Stimulated activated memory B cell treated with anti-CD40 and anti-IgM and Interleukin-4, amounts not matched to agents 10 μg/mL and 1 μg/mL and 100 μg/mL, for 72 hours (primary cell): Measurements from ENCODE around the gene WDR90.

Source experiments
- ATAC-seq: fragments of 150-1000 bp; cut with Tn5 transposase; 2 replicates; pipeline ENCODE4 v1.10.0; 2021
- H3K27ac Mint-ChIP-seq: one replicate; pipeline ENCODE4 v1.8.0; 2022; ENCODE audit warnings: mild to moderate bottlenecking, mixed read lengths
- H3K27me3 Mint-ChIP-seq: one replicate; pipeline ENCODE4 v1.8.0; 2022; ENCODE audit warnings: mixed read lengths
- H3K36me3 Mint-ChIP-seq: one replicate; pipeline ENCODE4 v1.8.0; 2022; ENCODE audit warnings: mixed read lengths
- H3K4me1 Mint-ChIP-seq: one replicate; pipeline ENCODE4 v1.8.0; 2022; ENCODE audit warnings: mixed read lengths
- H3K4me3 Mint-ChIP-seq: one replicate; pipeline ENCODE4 v1.8.0; 2022; ENCODE audit warnings: mild to moderate bottlenecking, moderate library complexity, mixed read lengths
- H3K9me3 Mint-ChIP-seq: one replicate; pipeline ENCODE4 v1.8.0; 2022; ENCODE audit warnings: mixed read lengths

The WDR90 gene

GRCh38 chr16:692356-693108 is 43.4 kb downstream of the WDR90 start:
- no peak overlapping the region for H3K27ac Mint-ChIP-seq
- peaks cover 49% of the 10 kb centered on the region for H3K4me1 Mint-ChIP-seq
- no peak overlapping the region for H3K4me3 Mint-ChIP-seq
- H3K36me3 Mint-ChIP-seq, result no peaks in the 10 kb centered on the region
- peaks cover 5% of the 10 kb centered on the region for H3K9me3 Mint-ChIP-seq
- H3K27me3 Mint-ChIP-seq, result peaks cover 31% of the 10 kb centered on the region
- no peak for ATAC-seq

GRCh38 chr16:693364-693763 is 44.2 kb downstream of the WDR90 start:
- Mint-ChIP-seq H3K27me3 (peaks cover 34% of the 10 kb centered on the region), H3K9me3 (peaks cover 5% of the 10 kb centered on the region), H3K27ac (no peak overlapping the region), H3K36me3 (no peaks in the 10 kb centered on the region), H3K4me3 (peak overlapping the region; percentile 69), H3K4me1 (peaks cover 48% of the 10 kb centered on the region)
- ATAC-seq, result no peak

GRCh38 chr16:693766-694165 is 44.6 kb downstream of the WDR90 start:
- H3K4me1 Mint-ChIP-seq, result peaks cover 44% of the 10 kb centered on the region
- H3K9me3 Mint-ChIP-seq, result peaks cover 5% of the 10 kb centered on the region
- H3K27me3 Mint-ChIP-seq, result peaks cover 38% of the 10 kb centered on the region
- ATAC-seq, result peak; percentile 3
- no peak overlapping the region for H3K27ac Mint-ChIP-seq
- H3K4me3 Mint-ChIP-seq, result peak overlapping the region; percentile 69
- H3K36me3 Mint-ChIP-seq, result no peaks in the 10 kb centered on the region

- Mint-ChIP-seq H3K4me3 (peak overlapping the region; percentile 67), H3K27me3 (peaks cover 41% of the 10 kb centered on the region), H3K9me3 (peaks cover 5% of the 10 kb centered on the region), H3K27ac (no peak overlapping the region), H3K4me1 (peaks cover 41% of the 10 kb centered on the region), H3K36me3 (no peaks in the 10 kb centered on the region)
- ATAC-seq, result no peak
Observed at GRCh38 chr16:694187-694862, 45.2 kb downstream of the WDR90 start.

- Mint-ChIP-seq H3K27ac (no peak overlapping the region), H3K27me3 (peaks cover 41% of the 10 kb centered on the region), H3K4me3 (peak overlapping the region; percentile 38), H3K4me1 (peaks cover 39% of the 10 kb centered on the region), H3K9me3 (peaks cover 5% of the 10 kb centered on the region), H3K36me3 (no peaks in the 10 kb centered on the region)
- no peak for ATAC-seq
Observed at GRCh38 chr16:694863-695354, 45.7 kb downstream of the WDR90 start.

DNA sequence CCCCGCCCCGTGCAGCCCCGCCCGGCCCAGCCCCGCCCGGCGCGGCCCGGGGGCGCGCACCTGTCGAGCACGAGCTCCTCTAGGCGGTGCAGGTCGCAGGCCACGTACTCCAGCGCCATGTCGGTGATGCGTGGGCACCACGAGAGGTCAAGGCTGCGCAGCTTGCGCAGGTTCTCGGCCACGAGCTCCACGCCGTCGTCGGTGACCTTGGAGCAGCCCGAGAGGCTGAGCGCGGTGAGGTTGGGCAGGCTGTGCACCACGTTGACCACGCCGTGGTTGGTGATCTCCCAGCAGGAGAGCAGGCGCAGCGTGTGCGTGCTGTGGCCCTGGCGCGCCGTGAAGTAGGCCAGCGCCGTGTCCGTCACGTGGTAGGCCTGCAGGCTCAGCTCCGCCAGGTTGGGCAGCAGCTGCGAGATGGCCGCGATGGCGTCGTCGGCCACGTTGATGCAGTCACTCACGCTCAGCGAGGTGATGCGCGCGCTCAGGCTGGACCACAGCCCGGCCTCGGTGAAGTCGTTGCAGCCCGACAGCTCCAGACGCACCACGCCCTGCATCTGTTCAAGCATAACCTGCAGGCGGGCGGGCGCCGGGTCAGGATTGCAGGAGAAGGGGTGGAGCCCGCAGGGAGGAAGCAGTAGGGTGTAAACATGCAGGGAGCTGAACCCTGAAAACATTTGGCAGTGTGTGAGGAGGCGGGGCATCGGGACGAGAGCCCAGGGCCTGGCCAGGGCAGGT is 46.4 kb downstream of the WDR90 start:
- peaks cover 41% of the 10 kb centered on the region for H3K27me3 Mint-ChIP-seq
- H3K4me3 Mint-ChIP-seq, result peak overlapping the region; percentile 72
- no peaks in the 10 kb centered on the region for H3K36me3 Mint-ChIP-seq
- H3K4me1 Mint-ChIP-seq, result peaks cover 36% of the 10 kb centered on the region
- ATAC-seq, result peak; percentile 84
- H3K27ac Mint-ChIP-seq, result peak overlapping the region; percentile 44
- H3K9me3 Mint-ChIP-seq, result peaks cover 5% of the 10 kb centered on the region

- ATAC-seq, result no peak
- Mint-ChIP-seq H3K4me3 (no peak overlapping the region), H3K27me3 (peaks cover 63% of the 10 kb centered on the region), H3K4me1 (peaks cover 28% of the 10 kb centered on the region), H3K36me3 (no peaks in the 10 kb centered on the region), H3K27ac (no peak overlapping the region), H3K9me3 (no peaks in the 10 kb centered on the region)
Observed at GRCh38 chr16:698911-699671, 49.9 kb downstream of the WDR90 start.

- H3K4me1 Mint-ChIP-seq, result peaks cover 15% of the 10 kb centered on the region
Observed at GRCh38 chr16:700684-701584, 51.8 kb downstream of the WDR90 start.

DNA sequence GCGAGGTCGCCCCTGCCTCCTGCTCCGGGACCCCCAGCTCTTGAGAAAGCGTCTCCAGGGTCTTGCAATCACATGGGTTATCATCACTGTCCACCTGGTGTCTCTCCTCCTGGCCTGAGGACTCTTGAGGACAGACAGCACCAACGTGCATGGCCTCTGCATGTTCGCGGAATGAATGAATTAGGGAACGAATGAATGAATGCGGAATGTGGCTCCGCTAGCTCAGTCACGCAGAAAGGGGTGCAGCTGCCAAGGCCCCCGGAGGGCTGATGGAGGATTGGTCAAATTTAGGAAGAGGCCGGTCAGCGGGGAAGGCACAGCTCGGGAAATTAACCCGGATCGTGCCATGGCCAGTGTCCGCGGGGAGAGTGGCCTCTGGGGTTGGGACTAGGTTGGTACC is 53.2 kb downstream of the WDR90 start:
- Mint-ChIP-seq H3K9me3 (no peaks in the 10 kb centered on the region), H3K4me1 (peaks cover 17% of the 10 kb centered on the region), H3K36me3 (no peaks in the 10 kb centered on the region), H3K4me3 (no peak overlapping the region), H3K27ac (no peak overlapping the region), H3K27me3 (peaks cover 67% of the 10 kb centered on the region)
- no peak for ATAC-seq

More at GRCh38 chr16:700684-701584, 51.8 kb downstream of the WDR90 start:
- Mint-ChIP-seq H3K27me3 (peaks cover 65% of the 10 kb centered on the region), H3K9me3 (no peaks in the 10 kb centered on the region), H3K36me3 (no peaks in the 10 kb centered on the region), H3K27ac (no peak overlapping the region), H3K4me3 (no peak overlapping the region)
- no peak for ATAC-seq

GRCh38 chr16:703406-703805 is 54.2 kb downstream of the WDR90 start:
- peaks cover 17% of the 10 kb centered on the region for H3K4me1 Mint-ChIP-seq
- peaks cover 72% of the 10 kb centered on the region for H3K27me3 Mint-ChIP-seq
- ATAC-seq, result no peak
- H3K4me3 Mint-ChIP-seq, result no peak overlapping the region
- no peak overlapping the region for H3K27ac Mint-ChIP-seq
- H3K9me3 Mint-ChIP-seq, result no peaks in the 10 kb centered on the region
- no peaks in the 10 kb centered on the region for H3K36me3 Mint-ChIP-seq

GRCh38 chr16:704047-704446 is 54.9 kb downstream of the WDR90 start:
- no peaks in the 10 kb centered on the region for H3K36me3 Mint-ChIP-seq
- no peak for ATAC-seq
- peaks cover 17% of the 10 kb centered on the region for H3K4me1 Mint-ChIP-seq
- H3K9me3 Mint-ChIP-seq, result no peaks in the 10 kb centered on the region
- H3K27me3 Mint-ChIP-seq, result peaks cover 72% of the 10 kb centered on the region
- H3K27ac Mint-ChIP-seq, result no peak overlapping the region
- H3K4me3 Mint-ChIP-seq, result no peak overlapping the region

- Mint-ChIP-seq H3K27me3 (peaks cover 79% of the 10 kb centered on the region), H3K9me3 (no peaks in the 10 kb centered on the region), H3K36me3 (no peaks in the 10 kb centered on the region), H3K4me3 (no peak overlapping the region), H3K27ac (no peak overlapping the region), H3K4me1 (peaks cover 12% of the 10 kb centered on the region)
- ATAC-seq, result no peak
Observed at GRCh38 chr16:704552-705380, 55.6 kb downstream of the WDR90 start.

DNA sequence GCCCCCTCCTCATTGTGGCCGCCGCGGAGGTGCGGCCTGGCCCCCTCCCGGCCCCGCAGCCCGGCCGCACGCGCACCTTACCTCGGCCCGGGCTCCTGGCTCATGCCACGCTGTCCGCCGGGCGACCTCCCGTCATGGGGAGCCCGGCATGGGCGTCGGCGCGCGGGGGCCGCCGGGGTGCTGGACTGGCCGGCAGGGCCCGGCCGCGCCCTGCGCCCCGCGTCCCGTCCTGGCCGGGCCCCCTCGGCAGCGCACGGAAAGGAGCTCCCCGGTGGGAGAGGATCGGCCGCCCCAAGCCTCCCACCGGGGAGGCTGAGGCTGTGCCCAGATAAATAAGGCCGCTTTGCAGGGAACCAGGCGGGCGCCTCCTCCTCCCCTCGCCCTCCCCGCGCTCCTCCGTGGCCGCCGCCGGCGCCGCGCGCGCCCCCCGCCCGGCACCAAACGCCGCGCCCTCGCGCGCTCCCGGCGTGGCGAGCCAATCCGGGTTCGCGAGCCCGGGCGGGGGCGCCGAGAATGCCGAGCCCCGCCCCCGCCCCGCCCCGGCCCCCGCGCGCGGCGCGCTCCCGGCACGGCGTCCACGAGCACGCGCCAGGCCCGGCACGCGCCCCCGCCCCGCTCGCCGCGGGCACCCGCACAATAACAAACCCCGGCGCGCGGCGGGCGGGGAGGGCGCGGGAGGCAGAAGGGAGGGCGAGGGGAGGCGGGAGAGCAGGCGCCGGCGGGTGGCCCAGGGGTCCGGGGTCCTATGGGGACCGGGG is 56.4 kb downstream of the WDR90 start, which contains the start of gene FBXL16:
Gene FBXL16 (minus strand): TSS at position 371 of the 758 bp plus-strand sequence. CDS start 8,396 bp downstream, outside the sequence.
- Mint-ChIP-seq H3K27ac (no peak within 1 kb of the TSS), H3K9me3 (no peaks in the 10 kb centered on the region), H3K4me3 (peak within 1 kb of the TSS; percentile 9)

More for the DNA sequence above, 56.4 kb downstream of the WDR90 start, which contains the start of gene FBXL16:
- peaks cover 12% of the 10 kb centered on the region for H3K4me1 Mint-ChIP-seq
- peaks cover 87% of the 10 kb centered on the region for H3K27me3 Mint-ChIP-seq
- no peaks in the 10 kb centered on the region for H3K36me3 Mint-ChIP-seq
- no peak for ATAC-seq
